IMR-90 (cell line): Measurements from ENCODE around the gene SLC30A2. TPM values are rescaled to one million over a fixed set of nuclear protein-coding genes. Genes with fewer than 3 reads are reported as not detected.

Experiments used
- ATAC-seq: fragments of 200-7000 bp; cut with Tn5 transposase; 2 replicates; pipeline ENCODE4 v1.9.1; 2020; ENCODE audit warnings: low read depth, mild to moderate bottlenecking, moderate library complexity
- BruUV-seq: library from RNA; stranded (reverse); fragments of 400-500 nt; replicated peaks from 2 replicates; lab custom pipeline; 2021; lab: Mats Ljungman, UMichigan
- CTCF ChIA-PET: fragments of 300-600 bp; formaldehyde crosslinking; extraction: SDS; loops from one replicate; lab custom pipeline; 2021; ENCODE audit warnings: antibody characterized with exemption; lab: Yijun Ruan, JAX
- POLR2A ChIA-PET: fragments of 300-600 bp; sonication (Branson Sonifier 250); formaldehyde crosslinking; loops from one replicate; lab custom pipeline; 2022; ENCODE audit warnings: antibody characterized with exemption; ENCODE audit not compliant: unreplicated experiment; lab: Charles Lee
- DNase-seq: peaks from one replicate; pipeline ENCODE4 v3.0.0; 2013
- H2AFZ ChIP-seq: replicated peaks from 2 replicates; pipeline ENCODE3; 2013; ENCODE audit warnings: low read length, mild to moderate bottlenecking; ENCODE audit not compliant: poor library complexity
- H2AK5ac ChIP-seq: 2 replicates; pipeline ENCODE4 v1.6.1; 2013; ENCODE audit warnings: low read depth, low read length, inconsistent platforms
- H2AK9ac ChIP-seq: replicated peaks from 2 replicates; pipeline ENCODE3; 2013; ENCODE audit warnings: mild to moderate bottlenecking, low read depth, low read length, moderate library complexity; ENCODE audit not compliant: poor library complexity
- H2BK120ac ChIP-seq: 2 replicates; pipeline ENCODE4 v1.6.1; 2013; ENCODE audit warnings: low read depth, low read length, inconsistent platforms
- H2BK15ac ChIP-seq: 3 replicates; pipeline ENCODE4 v1.6.1; 2013; ENCODE audit warnings: low read depth, low read length, inconsistent platforms
- H2BK20ac ChIP-seq: 2 replicates; pipeline ENCODE4 v1.6.1; 2013; ENCODE audit warnings: low read depth, mild to moderate bottlenecking, inconsistent platforms, low read length, moderate library complexity
- H2BK5ac ChIP-seq: 2 replicates; pipeline ENCODE4 v1.6.1; 2013; ENCODE audit warnings: mild to moderate bottlenecking, low read depth, low read length, inconsistent platforms; ENCODE audit not compliant: poor library complexity, severe bottlenecking
- H3K14ac ChIP-seq: replicated peaks from 2 replicates; pipeline ENCODE4 v1.6.1; 2013; ENCODE audit warnings: low read depth, low read length, inconsistent platforms
- H3K18ac ChIP-seq: 2 replicates; pipeline ENCODE4 v1.6.1; 2013; ENCODE audit warnings: low read depth, low read length, control low read depth
- H3K23ac ChIP-seq: 2 replicates; pipeline ENCODE4 v1.6.1; 2013; ENCODE audit warnings: low read depth, low read length, inconsistent platforms
- H3K27ac ChIP-seq: 2 replicates; pipeline ENCODE4 v1.5.1; 2013; ENCODE audit warnings: mild to moderate bottlenecking, control low read depth, low read length; ENCODE audit not compliant: insufficient read depth
- H3K27me3 ChIP-seq: 2 replicates; pipeline ENCODE4 v1.6.1; 2013; ENCODE audit warnings: low read length; ENCODE audit not compliant: control insufficient read depth, insufficient read depth
- H3K36me3 ChIP-seq: 2 replicates; pipeline ENCODE4 v1.6.1; 2013; ENCODE audit warnings: low read length, mixed read lengths; ENCODE audit not compliant: control insufficient read depth, insufficient read depth
- H3K4ac ChIP-seq: 2 replicates; pipeline ENCODE4 v1.6.1; 2013; ENCODE audit warnings: low read depth, low read length, inconsistent platforms
- H3K4me1 ChIP-seq: 2 replicates; pipeline ENCODE4 v1.6.1; 2013; ENCODE audit warnings: low read length, mixed read lengths; ENCODE audit not compliant: control insufficient read depth, insufficient read depth
- H3K4me2 ChIP-seq: 2 replicates; pipeline ENCODE4 v1.6.1; 2013; ENCODE audit warnings: low read depth, mild to moderate bottlenecking, control low read depth, low read length, moderate library complexity
- H3K4me3 ChIP-seq: 2 replicates; pipeline ENCODE4 v1.5.1; 2013; ENCODE audit warnings: low read depth, mild to moderate bottlenecking, control low read depth, low read length, moderate library complexity; ENCODE audit not compliant: insufficient read depth
- H3K56ac ChIP-seq: 2 replicates; pipeline ENCODE4 v1.6.1; 2013; ENCODE audit warnings: low read length, inconsistent platforms; ENCODE audit not compliant: insufficient read depth; ENCODE audit errors: extremely low read depth
- H3K79me1 ChIP-seq, 2 experiments: 2 replicates each; pipeline ENCODE4 v1.6.1; 2013; ENCODE audit warnings: low read length in 2 of 2, inconsistent platforms in 1 of 2, low read depth in 1 of 2
- H3K9ac ChIP-seq: 2 replicates; pipeline ENCODE4 v1.6.1; 2013; ENCODE audit warnings: low read depth, low read length, control low read depth
- H3K9me1 ChIP-seq: 2 replicates; pipeline ENCODE4 v1.6.1; 2013; ENCODE audit warnings: low read length, inconsistent platforms; ENCODE audit not compliant: insufficient read depth
- H3K9me3 ChIP-seq: 2 replicates; pipeline ENCODE4 v1.6.1; 2013; ENCODE audit warnings: low read length; ENCODE audit not compliant: control insufficient read depth, insufficient read depth
- H4K20me1 ChIP-seq: 2 replicates; pipeline ENCODE4 v1.6.1; 2013; ENCODE audit warnings: low read length, inconsistent platforms; ENCODE audit not compliant: insufficient read depth
- H4K5ac ChIP-seq: 2 replicates; pipeline ENCODE4 v1.6.1; 2013; ENCODE audit warnings: mild to moderate bottlenecking, low read depth, low read length, control low read depth
- H4K8ac ChIP-seq, 2 experiments: 2 replicates each; pipeline ENCODE4 v1.6.1; 2013; ENCODE audit warnings: low read depth in 2 of 2, low read length in 2 of 2, control low read depth in 1 of 2, inconsistent platforms in 1 of 2
- H4K91ac ChIP-seq: 2 replicates; pipeline ENCODE4 v1.6.1; 2013; ENCODE audit warnings: low read depth, low read length, inconsistent platforms; ENCODE audit not compliant: insufficient read depth
- MXI1 ChIP-seq: IDR thresholded peaks from 2 replicates; pipeline ENCODE4 v1.6.1; 2012; ENCODE audit warnings: low read depth, mild to moderate bottlenecking, low read length, moderate library complexity, borderline replicate concordance
- NFE2L2 ChIP-seq: fragments of 150-350 bp; IDR thresholded peaks from 2 replicates; pipeline ENCODE4 v1.6.1; 2016; ENCODE audit warnings: low read depth, mild to moderate bottlenecking, low read length
- WGBS, 2 experiments: methylation state at CpG; one replicate each; pipeline versions ENCODE4 v1.1.5 to v1.1.7; 2013; ENCODE audit warnings: missing lambda C conversion rate in 2 of 2; ENCODE audit not compliant: insufficient read length in 1 of 2; ENCODE audit errors: extremely low coverage in 2 of 2; 5-methylcytosine and 5-hydroxymethylcytosine counted together
- dilution Hi-C: fragments of 300-500 bp; cut with HindIII; formaldehyde crosslinking; loops from one replicate; pipeline ENCODE4 v1.14.3; 2018; ENCODE audit warnings: low sequenced_read_pairs; ENCODE audit not compliant: unreplicated experiment
- in situ Hi-C: fragments of 300-500 bp; cut with MboI; formaldehyde crosslinking; loops from 3 replicates; pipeline ENCODE4 v1.14.3; 2019; ENCODE audit warnings: low sequenced_read_pairs, inconsistent platforms, mixed read lengths
- intact Hi-C: fragments of 100-400 bp; cut with micrococcal nuclease; formaldehyde crosslinking; loops from 2 replicates; pipeline ENCODE4 v1.10.0; 2022
- polyA plus RNA-seq, 3 experiments: library from polyadenylated mRNA; depleted of rRNA; stranded (reverse); fragments of >200 nt; gene quantifications; 2 replicates each; pipeline ENCODE4 v1.2.3, GENCODE V29; 2012; ENCODE audit warnings: low replicate concordance in 1 of 3
- total RNA-seq: library from RNA; depleted of rRNA; stranded (reverse); fragments of >200 nt; gene quantifications from 2 replicates; pipeline ENCODE4 v1.2.3, GENCODE V29; 2012

Gene SLC30A2
- total and polyA plus RNA-seq, 2 of the 4 experiments (the other 2 are of a cell fraction): not detected

- Histone ChIP-seq H3K9ac (no peak overlapping the region), H4K5ac (no peak overlapping the region), H3K23ac (no peak overlapping the region), H3K27me3 (peaks cover 62% of the 10 kb centered on the region), H2BK15ac (no peak overlapping the region), H2AK5ac (no peak overlapping the region), H3K9me3 (peaks cover 2% of the 10 kb centered on the region; the same call in 1 of the 2 replicates), H3K4me2 (no peak overlapping the region), H4K91ac (no peak overlapping the region), H2BK20ac (no peak overlapping the region), H3K18ac (no peak overlapping the region), H4K20me1 (no peaks in the 10 kb centered on the region), H2AFZ (no peak overlapping the region), H2BK120ac (no peak overlapping the region), H3K56ac (no peak overlapping the region), H3K4me1 (no peaks in the 10 kb centered on the region), H2BK5ac (no peak overlapping the region), H3K9me1 (no peaks in the 10 kb centered on the region), H3K4ac (no peak overlapping the region), H3K4me3 (no peak overlapping the region), H3K14ac (no peak overlapping the region), H2AK9ac (no peak overlapping the region), H3K79me1 (no peaks in the 10 kb centered on the region), H3K27ac (no peak overlapping the region), H4K8ac (no peak overlapping the region), H3K36me3 (no peaks in the 10 kb centered on the region)
- BruUV-seq: no TSS peak
- intact Hi-C loops (no loop called here), in situ Hi-C loops (no loop called here), dilution Hi-C loops (no loop called here)
- ChIA-PET POLR2A (no interaction called here), CTCF (no interaction called here)
- ATAC-seq (no peak), DNase-seq (no peak)
- WGBS, 2 experiments: 100% methylated on average over 1 of the region's 6 CpGs; no CpG with 5 or more reads in 1 of the 2 experiments
- TF ChIP-seq MXI1 (no peak), NFE2L2 (no peak)
Measured at GRCh38 chr1:26072305-26072704, 26.4 kb upstream of the SLC30A2 start.
